Activated CD8-positive, alpha-beta T cell treated with anti-CD3 and anti-CD28 coated beads for 36 hours (primary cell): ENCODE measurements around the gene TMUB2. TPM values are rescaled to one million over a fixed set of nuclear protein-coding genes. Genes with fewer than 3 reads are reported as not detected.

ENCODE experiments used
- ATAC-seq: fragments of 200-7000 bp; cut with Tn5 transposase; one replicate; pipeline ENCODE4 v1.10.0; 2021; ENCODE audit warnings: mild to moderate bottlenecking, moderate library complexity
- CTCF ChIA-PET: fragments of 350-600 bp; sonication (Branson Sonifier 250); formaldehyde crosslinking; loops from one replicate; lab custom pipeline; 2021; ENCODE audit warnings: antibody characterized with exemption; lab: Charles Lee
- POLR2A ChIA-PET: fragments of 350-600 bp; sonication (Branson Sonifier 250); formaldehyde crosslinking; loops from one replicate; lab custom pipeline; 2021; ENCODE audit warnings: antibody characterized with exemption; lab: Charles Lee
- DNase-seq: peaks from one replicate; pipeline ENCODE4 v3.0.0-alpha.2; 2020
- H3K27ac Mint-ChIP-seq: one replicate; pipeline ENCODE4 v1.8.0; 2021; ENCODE audit warnings: mild to moderate bottlenecking, mixed read lengths
- H3K27me3 Mint-ChIP-seq: one replicate; pipeline ENCODE4 v1.8.0; 2021; ENCODE audit warnings: mixed read lengths
- H3K36me3 Mint-ChIP-seq: one replicate; pipeline ENCODE4 v1.8.0; 2021; ENCODE audit warnings: low read depth, mixed read lengths
- H3K4me1 Mint-ChIP-seq: one replicate; pipeline ENCODE4 v1.8.0; 2021; ENCODE audit warnings: low read depth, mixed read lengths
- H3K4me3 Mint-ChIP-seq: one replicate; pipeline ENCODE4 v1.8.0; 2021; ENCODE audit warnings: mild to moderate bottlenecking, moderate library complexity, mixed read lengths
- H3K9me3 Mint-ChIP-seq: one replicate; pipeline ENCODE4 v1.8.0; 2021; ENCODE audit warnings: mixed read lengths
- intact Hi-C: fragments of 100-400 bp; cut with micrococcal nuclease; formaldehyde crosslinking; loops from one replicate; pipeline ENCODE4 v1.10.0; 2022
- total RNA-seq, 2 experiments: library from RNA; stranded (reverse); gene quantifications; one replicate each; pipeline ENCODE4 v1.2.3, GENCODE V29; 2021
- TF ChIP-seq, protein P1 (sequence below): fragments of 200-600 bp; IDR thresholded peaks from one replicate; pipeline ENCODE4 v1.8.0; 2022; ENCODE audit warnings: antibody characterized with exemption, mild to moderate bottlenecking

Gene TMUB2
- total RNA-seq, 2 experiments from 2014 or later, result 17.5 TPM

DNA sequence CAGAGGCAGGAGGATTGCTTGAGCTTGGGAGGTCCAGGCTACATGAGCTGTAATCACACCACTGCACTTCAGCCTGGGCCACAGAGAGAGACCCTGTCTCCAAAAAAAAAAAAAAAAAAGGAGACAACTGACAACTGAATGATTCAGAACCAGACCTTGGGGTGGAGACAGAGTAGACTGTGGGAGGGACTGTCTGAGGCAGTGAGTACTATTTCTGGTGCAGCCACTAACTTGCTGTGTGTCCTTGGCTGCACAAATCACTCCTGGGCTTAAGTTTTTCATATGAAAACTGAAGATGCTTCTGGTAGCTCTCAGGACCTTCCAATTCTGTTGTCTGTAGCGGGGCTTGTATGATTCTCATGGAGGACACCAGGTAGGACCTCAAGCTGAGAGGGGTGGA lies 10.5 kb upstream of the TMUB2 start:
- no peak overlapping the region for H3K4me3 Mint-ChIP-seq
- ATAC-seq (no peak), DNase-seq (no peak)
- H3K27ac Mint-ChIP-seq, result no peak overlapping the region
- ChIA-PET POLR2A (no interaction called here), CTCF (interaction anchor here (1.3 kb wide), 1 partner anchor 8 kb away, joined by 4 read pairs; no protein-coding TSS in a partner anchor)
- H3K9me3 Mint-ChIP-seq, result no peaks in the 10 kb centered on the region
- intact Hi-C loops, result no loop called here
- H3K27me3 Mint-ChIP-seq, result no peaks in the 10 kb centered on the region
- H3K4me1 Mint-ChIP-seq, result no peaks in the 10 kb centered on the region
- peaks cover 12% of the 10 kb centered on the region for H3K36me3 Mint-ChIP-seq
- TF ChIP-seq, protein P1, sequence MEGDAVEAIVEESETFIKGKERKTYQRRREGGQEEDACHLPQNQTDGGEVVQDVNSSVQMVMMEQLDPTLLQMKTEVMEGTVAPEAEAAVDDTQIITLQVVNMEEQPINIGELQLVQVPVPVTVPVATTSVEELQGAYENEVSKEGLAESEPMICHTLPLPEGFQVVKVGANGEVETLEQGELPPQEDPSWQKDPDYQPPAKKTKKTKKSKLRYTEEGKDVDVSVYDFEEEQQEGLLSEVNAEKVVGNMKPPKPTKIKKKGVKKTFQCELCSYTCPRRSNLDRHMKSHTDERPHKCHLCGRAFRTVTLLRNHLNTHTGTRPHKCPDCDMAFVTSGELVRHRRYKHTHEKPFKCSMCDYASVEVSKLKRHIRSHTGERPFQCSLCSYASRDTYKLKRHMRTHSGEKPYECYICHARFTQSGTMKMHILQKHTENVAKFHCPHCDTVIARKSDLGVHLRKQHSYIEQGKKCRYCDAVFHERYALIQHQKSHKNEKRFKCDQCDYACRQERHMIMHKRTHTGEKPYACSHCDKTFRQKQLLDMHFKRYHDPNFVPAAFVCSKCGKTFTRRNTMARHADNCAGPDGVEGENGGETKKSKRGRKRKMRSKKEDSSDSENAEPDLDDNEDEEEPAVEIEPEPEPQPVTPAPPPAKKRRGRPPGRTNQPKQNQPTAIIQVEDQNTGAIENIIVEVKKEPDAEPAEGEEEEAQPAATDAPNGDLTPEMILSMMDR, result no peak

DNA sequence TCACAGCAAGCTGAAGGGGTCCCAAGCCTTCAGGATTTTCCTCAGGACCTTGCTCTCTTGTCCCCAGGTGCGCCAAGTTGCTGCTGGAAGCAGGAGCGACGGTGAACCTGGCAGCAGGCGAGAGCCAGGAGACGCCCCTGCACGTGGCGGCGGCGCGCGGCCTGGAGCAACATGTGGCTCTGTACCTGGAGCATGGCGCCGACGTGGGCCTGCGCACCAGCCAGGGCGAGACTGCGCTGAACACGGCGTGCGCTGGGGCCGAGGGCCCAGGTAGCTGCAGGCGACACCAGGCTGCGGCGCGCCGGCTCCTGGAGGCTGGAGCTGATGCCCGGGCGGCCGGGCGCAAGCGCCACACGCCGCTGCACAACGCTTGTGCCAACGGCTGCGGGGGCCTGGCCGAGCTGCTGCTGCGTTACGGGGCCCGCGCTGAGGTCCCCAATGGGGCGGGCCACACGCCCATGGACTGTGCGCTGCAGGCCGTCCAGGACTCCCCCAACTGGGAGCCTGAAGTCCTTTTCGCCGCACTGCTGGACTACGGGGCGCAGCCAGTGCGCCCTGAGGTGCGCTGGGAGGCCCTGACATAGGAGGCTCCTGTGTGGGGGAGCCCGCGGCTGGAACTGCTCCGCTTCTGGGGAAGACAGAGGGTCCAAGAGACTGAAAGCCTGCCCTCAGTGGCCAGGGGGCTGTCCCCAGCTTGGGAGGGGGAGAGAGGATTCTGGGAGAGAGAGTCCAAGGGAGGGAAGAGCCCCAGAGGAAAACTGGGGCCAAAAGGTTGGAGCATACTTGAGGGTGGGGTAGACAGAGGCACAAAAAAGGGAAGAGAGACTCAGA lies 9.9 kb upstream of the TMUB2 start:
- Mint-ChIP-seq H3K36me3 (peaks cover 15% of the 10 kb centered on the region), H3K4me1 (peaks cover 2% of the 10 kb centered on the region), H3K27ac (no peak overlapping the region), H3K9me3 (no peaks in the 10 kb centered on the region), H3K4me3 (no peak overlapping the region), H3K27me3 (no peaks in the 10 kb centered on the region)
- DNase-seq (no peak), ATAC-seq (no peak)
- ChIA-PET CTCF (interaction anchor here (1.3 kb wide), 1 partner anchor 8 kb away, joined by 4 read pairs; no protein-coding TSS in a partner anchor), POLR2A (interaction anchor here (1.3 kb wide), 1 partner anchor 8 kb away, joined by 3 read pairs; no protein-coding TSS in a partner anchor)
- intact Hi-C loops, result no loop called here
- TF ChIP-seq, protein P1, result no peak

DNA sequence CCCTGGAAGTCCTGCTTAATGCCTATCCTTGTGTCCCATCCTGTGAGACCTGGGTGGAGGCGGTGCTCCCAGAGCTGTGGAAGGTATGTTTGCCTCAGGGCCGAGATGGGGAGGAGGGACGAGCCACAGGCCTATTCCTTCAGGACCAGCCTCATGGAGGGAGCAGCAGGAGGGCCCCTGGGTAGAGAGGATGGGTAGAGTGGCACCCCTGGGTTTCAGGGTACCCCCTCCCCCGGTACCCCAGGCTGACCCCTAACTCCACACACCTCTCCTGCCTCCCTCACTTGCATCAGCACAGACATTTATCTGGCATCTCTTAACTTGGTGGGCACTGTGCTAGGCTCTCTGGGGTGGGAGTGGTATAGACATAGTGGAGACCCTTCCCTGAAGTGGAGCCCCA lies 9.1 kb upstream of the TMUB2 start:
- no peaks in the 10 kb centered on the region for H3K27me3 Mint-ChIP-seq
- no peaks in the 10 kb centered on the region for H3K9me3 Mint-ChIP-seq
- ChIA-PET POLR2A (interaction anchor here (1.3 kb wide), 1 partner anchor 8 kb away, joined by 3 read pairs; no protein-coding TSS in a partner anchor), CTCF (interaction anchor here (1.6 kb wide), 1 partner anchor 9 kb away, joined by 5 read pairs; no protein-coding TSS in a partner anchor)
- intact Hi-C loops, result no loop called here
- DNase-seq (no peak), ATAC-seq (no peak)
- peaks cover 17% of the 10 kb centered on the region for H3K36me3 Mint-ChIP-seq
- H3K4me1 Mint-ChIP-seq, result peaks cover 2% of the 10 kb centered on the region
- H3K4me3 Mint-ChIP-seq, result no peak overlapping the region
- TF ChIP-seq, protein P1, result no peak
- H3K27ac Mint-ChIP-seq, result no peak overlapping the region

DNA sequence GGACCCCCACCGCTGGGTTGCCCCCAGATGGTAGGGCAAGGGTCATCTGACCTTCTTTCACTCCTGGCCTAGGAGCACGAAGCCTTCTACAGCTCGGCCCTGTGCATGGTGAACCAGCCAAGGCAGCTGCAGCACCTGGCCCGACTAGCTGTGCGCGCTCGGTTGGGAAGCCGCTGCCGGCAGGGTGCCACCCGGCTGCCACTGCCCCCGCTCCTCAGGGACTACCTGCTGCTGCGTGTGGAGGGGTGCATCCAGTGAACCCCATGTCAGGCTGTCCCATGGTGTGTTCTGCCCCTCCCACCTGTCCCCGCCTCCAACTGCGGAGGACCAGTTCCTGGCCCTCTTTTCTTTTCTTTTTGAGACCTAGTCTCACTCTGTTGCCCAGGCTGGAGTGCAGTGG lies 8.6 kb upstream of the TMUB2 start:
- no peaks in the 10 kb centered on the region for H3K9me3 Mint-ChIP-seq
- DNase-seq (no peak), ATAC-seq (no peak)
- H3K4me3 Mint-ChIP-seq, result no peak overlapping the region
- intact Hi-C loops, result no loop called here
- no peak overlapping the region for H3K27ac Mint-ChIP-seq
- POLR2A ChIA-PET, result interaction anchor here (1.3 kb wide), 1 partner anchor 7 kb away, joined by 3 read pairs; no protein-coding TSS in a partner anchor
- H3K4me1 Mint-ChIP-seq, result peaks cover 2% of the 10 kb centered on the region
- CTCF ChIA-PET, result interaction anchor here (0.7 to 1.6 kb wide), 2 partner anchors 10 to 24 kb away, joined by 4 to 5 read pairs; no protein-coding TSS in a partner anchor
- H3K36me3 Mint-ChIP-seq, result peaks cover 17% of the 10 kb centered on the region
- TF ChIP-seq, protein P1, result no peak
- H3K27me3 Mint-ChIP-seq, result no peaks in the 10 kb centered on the region

DNA sequence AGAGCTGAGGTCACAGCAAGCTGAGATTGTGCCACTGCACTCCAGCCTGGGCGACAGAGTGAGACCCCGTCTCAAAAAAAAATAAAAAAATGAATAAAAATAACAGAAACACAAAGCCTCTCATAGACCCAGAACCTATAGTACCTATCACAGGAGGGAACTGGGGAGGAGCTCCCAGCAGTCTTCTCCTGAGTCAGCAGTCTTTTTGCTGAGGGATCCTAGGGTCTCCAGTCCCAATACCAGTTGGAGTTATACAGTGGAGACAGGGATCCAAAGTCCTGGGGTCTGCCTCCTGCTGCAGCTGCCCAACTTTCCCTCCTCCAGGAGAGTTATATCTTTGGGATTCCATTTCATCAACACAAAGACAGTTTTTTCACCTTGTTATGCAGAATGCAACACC lies 3.7 kb upstream of the TMUB2 start:
- H3K9me3 Mint-ChIP-seq, result no peaks in the 10 kb centered on the region
- ChIA-PET CTCF (interaction anchor here (1.1 to 1.6 kb wide), 2 partner anchors 14 to 32 kb away, joined by 3 to 5 read pairs; no protein-coding TSS in a partner anchor), POLR2A (interaction anchor here (4.8 kb wide), 1 partner anchor 10 kb away, joined by 37 read pairs; the partner anchor contains the start of gene ASB16)
- intact Hi-C loops, result no loop called here
- H3K4me3 Mint-ChIP-seq, result no peak overlapping the region
- ATAC-seq, result no peak
- peaks cover 27% of the 10 kb centered on the region for H3K4me1 Mint-ChIP-seq
- no peaks in the 10 kb centered on the region for H3K27me3 Mint-ChIP-seq
- DNase-seq, result no peak
- peak overlapping the region; percentile 28 for H3K27ac Mint-ChIP-seq
- H3K36me3 Mint-ChIP-seq, result peaks cover 21% of the 10 kb centered on the region
- TF ChIP-seq, protein P1, result no peak
